ENCODE data around the gene PPP1CB.
"Not testable (repeated sequence)": the region's sequence is repeated elsewhere in the genome, so short reads cannot be mapped to it uniquely, and the experiment has no call there.

PPP1CB gene

DNA sequence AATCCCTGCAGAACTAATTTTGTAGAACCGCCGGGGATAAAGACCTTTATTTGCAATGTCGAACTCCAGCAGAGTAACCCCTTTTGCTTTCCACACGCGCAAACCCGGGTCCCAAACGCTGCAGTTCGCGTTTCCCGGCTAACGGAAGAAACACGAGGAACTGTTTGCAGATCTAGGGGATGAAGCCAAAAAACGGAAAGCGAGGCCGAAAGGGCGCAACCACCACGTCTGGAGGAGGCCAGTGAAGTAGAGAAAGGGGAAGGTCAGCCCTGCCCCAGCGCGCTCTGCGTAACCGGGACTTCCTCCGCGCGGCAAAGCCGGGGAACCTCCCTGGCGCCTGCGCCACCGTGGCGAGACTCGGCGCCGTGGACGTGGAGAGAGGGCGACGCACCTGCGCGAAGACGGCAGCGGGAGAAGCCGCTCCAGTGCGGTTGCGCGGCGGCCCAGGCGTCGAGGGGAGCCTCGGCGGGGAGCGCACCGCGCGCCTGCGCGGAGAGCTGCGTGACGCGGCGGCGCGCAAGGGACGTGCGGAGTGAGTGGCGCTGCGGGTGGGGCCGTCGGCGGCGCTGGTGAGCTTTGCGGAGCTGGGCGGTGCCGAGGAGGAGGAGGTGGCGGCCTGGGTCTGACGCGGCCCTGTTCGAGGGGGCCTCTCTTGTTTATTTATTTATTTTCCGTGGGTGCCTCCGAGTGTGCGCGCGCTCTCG, at the start of gene PPP1CB:
Gene PPP1CB (plus strand): TSS at position 579 of the 704 bp plus-strand sequence. CDS start 295 bp downstream, outside the sequence.
- peak; percentile 96 for DNase-seq

DNA sequence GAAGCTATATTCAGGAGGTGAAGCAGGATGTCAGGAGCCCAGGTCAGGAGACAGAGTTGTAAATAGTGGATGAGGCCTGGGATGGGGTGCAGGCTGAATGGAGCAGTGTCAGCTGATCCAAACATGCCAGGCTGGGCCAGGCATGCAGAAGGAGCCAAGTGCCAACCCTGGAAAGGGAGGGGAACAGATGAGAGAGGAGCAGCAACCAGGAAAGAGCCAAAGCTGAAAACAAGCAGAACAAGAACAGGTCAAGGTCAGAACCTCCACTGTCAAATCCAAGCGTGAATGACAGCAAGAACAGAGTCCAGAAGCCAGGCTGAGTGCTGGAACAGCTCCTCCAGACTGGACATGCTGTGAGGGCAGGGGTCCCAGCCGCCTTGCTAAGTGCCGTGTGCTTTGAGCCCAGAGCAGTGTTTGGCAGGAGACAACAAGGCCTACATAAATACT, 49.2 kb upstream of the PPP1CB start:
- no peak for DNase-seq

DNA sequence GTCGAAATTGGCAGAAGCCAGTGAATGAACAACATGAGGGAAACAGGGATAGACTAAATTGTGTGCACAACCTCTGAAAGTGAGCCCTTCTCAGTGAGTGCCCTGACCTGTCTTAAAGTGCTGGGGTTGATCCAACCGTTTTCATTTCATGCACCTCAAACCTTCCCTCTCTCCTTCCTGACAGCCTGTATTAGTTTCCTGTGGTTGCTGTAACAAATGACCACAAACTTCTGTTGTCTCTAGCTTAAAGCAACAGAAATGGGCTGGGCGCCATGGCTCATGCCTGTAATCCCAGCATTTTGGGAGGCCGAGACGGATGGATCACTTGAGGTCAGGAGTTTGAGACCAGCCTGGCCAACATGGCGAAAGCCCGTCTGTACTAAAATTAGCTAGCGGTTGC, 48.8 kb upstream of the PPP1CB start:
- DNase-seq, result no peak

GRCh38 chr2:28704621-28705020, 47.0 kb upstream of the PPP1CB start:
- no peak for DNase-seq

GRCh38 chr2:28705751-28706440, 45.7 kb upstream of the PPP1CB start:
- no peak for DNase-seq

- DNase-seq, result no peak
These were observed 44.0 kb upstream of the PPP1CB start for GRCh38 chr2:28707592-28707991.

DNA sequence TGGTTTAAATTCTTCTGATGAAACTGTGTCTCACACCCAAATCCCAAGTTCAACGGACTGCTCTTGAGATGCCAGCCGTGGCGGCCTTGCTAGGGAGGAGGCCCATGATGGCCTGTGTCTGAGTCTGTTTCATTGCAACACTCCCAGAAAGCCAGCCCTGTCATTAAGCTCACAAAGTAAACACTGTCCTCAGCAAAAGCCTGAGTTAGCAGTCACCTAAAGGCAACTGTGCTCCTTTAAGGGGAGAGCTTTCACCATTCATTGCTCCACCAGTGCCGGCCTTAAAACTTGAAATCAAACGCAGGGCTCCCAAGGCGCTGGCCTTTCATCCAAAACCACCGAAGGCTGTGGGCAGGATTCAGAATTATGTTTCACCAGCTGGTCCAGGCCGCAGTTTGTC, 42.5 kb upstream of the PPP1CB start:
- no peak for DNase-seq

DNA sequence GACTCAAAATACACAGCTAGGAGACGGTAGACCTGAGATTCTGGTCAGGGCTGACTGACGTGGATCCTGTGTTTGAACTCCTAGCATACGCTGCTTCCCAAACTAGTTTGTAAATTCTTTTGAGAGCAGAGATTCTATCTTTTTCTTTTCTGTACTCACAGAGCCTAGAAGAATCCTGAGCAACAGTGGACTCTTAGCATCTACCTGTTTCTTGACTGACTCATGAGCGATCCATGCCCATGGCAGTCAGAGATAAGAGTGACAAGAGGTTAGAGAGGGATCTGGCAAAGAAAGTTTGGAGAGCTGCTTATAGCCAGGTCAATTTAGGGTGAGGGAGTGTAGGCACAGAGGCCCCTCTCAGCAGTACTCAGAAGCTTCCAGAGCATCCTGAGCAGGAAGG, 41.1 kb upstream of the PPP1CB start:
- DNase-seq, result no peak

DNA sequence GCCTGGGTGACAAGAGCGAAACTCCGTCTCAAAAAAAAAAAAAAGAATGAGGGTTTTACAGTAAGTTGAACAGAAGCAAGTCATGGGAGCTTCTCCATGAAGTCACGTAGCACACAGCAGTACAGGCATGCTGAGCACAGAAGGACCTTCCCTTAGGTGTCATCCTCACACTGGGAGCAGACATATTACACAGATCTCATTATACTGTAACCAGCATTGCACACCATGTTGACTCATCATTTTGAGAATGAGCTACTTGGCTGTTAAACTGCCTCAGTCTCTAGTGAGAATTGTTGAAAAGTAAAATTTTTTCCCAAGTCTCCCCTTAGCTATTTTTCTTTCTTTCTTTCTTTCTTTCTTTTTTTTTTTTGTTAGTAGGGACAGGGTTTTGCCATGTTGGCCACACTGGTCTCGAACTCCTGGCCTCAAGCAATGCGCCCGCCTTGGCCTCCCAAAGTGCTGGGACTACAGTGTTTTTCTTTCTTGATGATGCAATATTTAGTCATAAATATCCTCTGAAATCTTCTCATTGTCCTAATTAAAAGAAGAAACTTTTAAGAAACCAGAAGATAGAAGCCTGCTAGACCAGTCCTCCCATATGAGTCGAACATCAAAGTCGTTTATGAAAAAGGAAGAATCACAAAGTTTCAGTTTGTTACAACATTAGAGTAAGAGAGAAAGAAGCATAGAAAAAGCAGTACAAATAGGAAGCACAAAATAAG, 37.9 kb upstream of the PPP1CB start:
- peak; percentile 8 for DNase-seq

GRCh38 chr2:28716265-28716865, 35.3 kb upstream of the PPP1CB start:
- peak; percentile 7 for DNase-seq

- DNase-seq, result no peak
These were observed 34.3 kb upstream of the PPP1CB start for GRCh38 chr2:28717339-28717758.

GRCh38 chr2:28720345-28720744, 31.3 kb upstream of the PPP1CB start:
- DNase-seq, result no peak

- no peak for DNase-seq
These were observed 29.9 kb upstream of the PPP1CB start for GRCh38 chr2:28721601-28722191.

DNA sequence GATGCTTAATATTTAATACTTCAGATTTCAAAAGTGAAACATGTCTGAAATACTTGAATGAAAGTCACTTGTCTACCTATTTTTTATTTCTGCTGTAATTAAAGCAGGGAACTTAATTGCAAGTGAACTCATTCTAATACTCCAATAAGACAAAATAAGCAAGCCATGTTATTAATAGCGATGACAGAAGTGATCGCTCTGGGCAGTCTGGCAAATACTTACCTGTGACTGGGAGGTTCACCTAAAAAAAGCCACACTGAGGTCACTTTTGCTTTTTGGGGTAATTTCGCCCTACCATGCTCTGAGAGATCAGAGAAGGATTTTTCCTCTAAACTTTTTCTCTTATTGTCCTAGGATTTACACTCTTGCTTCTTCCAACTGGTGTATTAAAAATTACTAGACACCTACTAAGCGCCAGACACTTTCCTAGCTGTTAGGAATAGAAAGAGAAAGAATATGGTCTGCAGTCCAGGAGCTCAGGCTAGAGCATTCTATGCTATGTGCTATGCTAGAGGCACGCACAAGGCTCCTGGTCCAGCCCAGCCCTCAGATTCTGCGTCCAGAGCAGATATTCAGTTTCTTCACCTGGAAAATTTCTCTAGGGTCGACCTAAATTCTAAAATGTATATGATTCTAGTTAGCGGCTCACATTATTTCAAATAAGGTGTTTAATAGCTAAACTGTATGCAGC, 26.5 kb upstream of the PPP1CB start:
- DNase-seq, result no peak

DNA sequence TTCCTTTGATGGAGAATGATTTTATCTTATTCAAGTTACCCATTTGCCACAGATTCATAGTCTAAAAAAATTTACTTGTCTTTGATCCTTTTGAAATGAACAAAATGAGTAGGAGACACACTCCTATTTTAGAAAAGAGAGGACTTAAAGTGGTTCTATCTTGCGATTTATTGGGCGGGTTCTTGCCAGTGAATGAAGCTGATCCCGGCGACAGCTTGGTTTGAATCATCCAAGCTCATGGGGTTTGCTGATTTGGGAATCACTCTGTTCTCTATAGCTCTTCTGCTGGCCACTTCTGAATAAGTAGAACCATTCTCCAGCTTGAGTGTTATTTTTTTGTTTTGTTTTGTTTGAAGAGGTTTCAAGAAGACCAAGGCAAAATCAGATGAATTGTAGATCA, 25.5 kb upstream of the PPP1CB start:
- DNase-seq, result no peak

DNA sequence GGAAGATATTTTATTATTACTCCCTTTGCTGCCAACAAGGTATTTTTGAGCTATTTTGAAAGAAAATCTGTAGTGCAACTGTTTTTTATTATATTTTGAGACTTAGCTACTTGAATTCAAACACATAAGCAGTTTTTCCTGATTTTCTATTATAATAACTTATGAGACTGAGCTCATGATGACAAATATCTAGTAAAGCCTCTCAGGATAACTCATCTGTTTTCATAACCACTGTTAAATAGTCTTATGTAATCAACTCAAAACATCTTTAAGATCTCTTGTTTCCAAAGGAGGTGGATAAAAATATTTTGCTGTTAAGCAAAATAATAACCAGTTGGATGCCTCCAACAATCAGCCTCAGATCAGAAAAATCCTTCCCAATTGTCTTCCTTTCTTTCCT, 21.9 kb upstream of the PPP1CB start:
- DNase-seq, result no peak

GRCh38 chr2:28730641-28731146, 20.9 kb upstream of the PPP1CB start:
- no peak for DNase-seq

DNA sequence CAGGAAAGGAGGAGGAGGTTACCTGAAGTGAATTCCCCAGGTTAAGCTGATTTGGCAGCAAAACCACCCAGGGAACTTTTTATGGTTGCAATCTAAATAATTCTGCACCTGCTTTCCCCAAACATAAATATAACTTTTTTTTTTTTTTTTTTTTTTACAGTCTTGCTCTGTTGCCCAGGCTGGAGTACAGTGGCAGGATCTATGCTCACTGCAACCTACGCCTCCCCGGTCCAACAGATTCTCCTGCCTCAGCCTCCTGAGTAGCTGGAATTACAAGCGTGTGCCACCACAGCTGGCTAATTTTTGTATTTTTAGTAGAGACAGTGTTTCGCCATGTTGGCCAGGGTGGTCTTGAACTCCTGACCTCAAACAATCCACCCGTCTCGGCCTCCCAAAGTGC, 16.1 kb upstream of the PPP1CB start:
- no peak for DNase-seq

- DNase-seq, result no peak
These were observed 15.6 kb upstream of the PPP1CB start for GRCh38 chr2:28736034-28736433.

DNA sequence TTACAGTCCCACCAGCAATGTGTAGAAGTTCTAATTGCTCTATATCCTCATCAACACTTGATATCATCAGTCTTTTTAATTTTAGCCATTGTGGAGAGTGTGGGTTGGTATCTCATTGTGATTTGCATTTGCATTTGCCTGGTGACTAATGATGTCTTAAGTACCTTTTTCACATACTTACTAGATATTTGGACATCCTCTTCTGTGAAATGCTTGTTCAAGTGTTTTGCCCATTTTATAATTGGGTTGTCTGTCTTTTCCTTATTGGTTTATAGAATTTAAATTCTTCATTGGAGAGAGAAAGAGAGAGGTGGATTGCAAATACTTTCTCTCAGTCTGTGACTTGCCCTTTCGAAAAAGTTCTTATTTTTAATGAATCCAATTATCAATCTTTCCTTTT, 14.0 kb upstream of the PPP1CB start:
- DNase-seq, result no peak

GRCh38 chr2:28742619-28743018, 9.0 kb upstream of the PPP1CB start:
- not testable (repeated sequence) for DNase-seq

DNA sequence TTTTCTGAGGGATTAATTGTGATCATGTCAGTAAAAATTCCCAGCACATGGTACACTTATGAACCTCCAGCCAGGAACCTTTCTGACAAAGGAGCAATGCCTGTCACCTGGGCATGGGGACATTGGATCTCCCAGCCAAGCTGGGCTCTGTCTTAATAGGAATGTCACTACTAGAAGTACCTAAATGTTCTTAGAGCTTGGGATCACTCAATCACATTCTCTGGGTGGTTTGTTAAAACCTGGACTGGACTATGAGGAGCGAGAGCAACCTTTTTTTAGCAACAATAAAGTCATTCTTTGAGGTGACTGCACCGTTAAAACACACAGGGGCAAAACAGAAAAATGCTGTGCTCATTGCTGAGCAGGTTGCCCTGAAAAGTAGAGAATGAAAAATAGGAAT, 6.4 kb upstream of the PPP1CB start:
- no peak for DNase-seq
